ENCODE measurements around the gene TTLL11.

The TTLL11 gene

GRCh38 chr9:121887553-121888437, 205.3 kb downstream of the TTLL11 start:
- no peaks in the 10 kb centered on the region for H3K27me3 ChIP-seq (replicated peaks)
- TF ChIP-seq CTCF (IDR thresholded peaks at IDR 0.05; ENCODE audit: low read depth, low read length, missing control alignments) = no peak
- no peak overlapping the region for H3K4me3 ChIP-seq (ENCODE audit: low read depth, low read length)
- H3K36me3 ChIP-seq (replicated peaks) = no peaks in the 10 kb centered on the region
- peak overlapping the region; percentile 97 for H3K27ac ChIP-seq
- in situ Hi-C loops (cut with HindIII; ENCODE audit: low pct_ligation_motif_present, low sequenced_read_pairs) = no loop called here
- peak; percentile 70 for DNase-seq

GRCh38 chr9:121886759-121887485, 206.2 kb downstream of the TTLL11 start:
- no peaks in the 10 kb centered on the region for H3K36me3 ChIP-seq (replicated peaks)
- H3K27ac ChIP-seq = peak overlapping the region; percentile 97
- no peak for DNase-seq
- no peaks in the 10 kb centered on the region for H3K27me3 ChIP-seq (replicated peaks)
- TF ChIP-seq CTCF (IDR thresholded peaks at IDR 0.05; ENCODE audit: low read depth, low read length, missing control alignments) = no peak
- in situ Hi-C loops (cut with HindIII; ENCODE audit: low pct_ligation_motif_present, low sequenced_read_pairs) = no loop called here
- no peak overlapping the region for H3K4me3 ChIP-seq (ENCODE audit: low read depth, low read length)

GRCh38 chr9:121885345-121885901, 207.7 kb downstream of the TTLL11 start:
- DNase-seq = peak; percentile 62
- H3K27ac ChIP-seq = no peak overlapping the region
- in situ Hi-C loops (cut with HindIII; ENCODE audit: low pct_ligation_motif_present, low sequenced_read_pairs) = no loop called here
- H3K4me3 ChIP-seq (ENCODE audit: low read depth, low read length) = no peak overlapping the region
- TF ChIP-seq CTCF (IDR thresholded peaks at IDR 0.05; ENCODE audit: low read depth, low read length, missing control alignments) = no peak
- H3K27me3 ChIP-seq (replicated peaks) = no peaks in the 10 kb centered on the region
- no peaks in the 10 kb centered on the region for H3K36me3 ChIP-seq (replicated peaks)

GRCh38 chr9:121884057-121884541, 209.0 kb downstream of the TTLL11 start:
- DNase-seq = peak; percentile 59
- H3K27ac ChIP-seq = no peak overlapping the region
- H3K36me3 ChIP-seq (replicated peaks) = no peaks in the 10 kb centered on the region
- no peak for TF ChIP-seq CTCF (IDR thresholded peaks at IDR 0.05; ENCODE audit: low read depth, low read length, missing control alignments)
- H3K27me3 ChIP-seq (replicated peaks) = no peaks in the 10 kb centered on the region
- H3K4me3 ChIP-seq (ENCODE audit: low read depth, low read length) = no peak overlapping the region
- in situ Hi-C loops (cut with HindIII; ENCODE audit: low pct_ligation_motif_present, low sequenced_read_pairs) = no loop called here

GRCh38 chr9:121883281-121884056, 209.6 kb downstream of the TTLL11 start:
- Histone ChIP-seq H3K4me3 (ENCODE audit: low read depth, low read length) (no peak overlapping the region), H3K27me3 (replicated peaks) (no peaks in the 10 kb centered on the region), H3K27ac (no peak overlapping the region), H3K36me3 (replicated peaks) (no peaks in the 10 kb centered on the region)
- in situ Hi-C loops (cut with HindIII; ENCODE audit: low pct_ligation_motif_present, low sequenced_read_pairs) = no loop called here
- no peak for TF ChIP-seq CTCF (IDR thresholded peaks at IDR 0.05; ENCODE audit: low read depth, low read length, missing control alignments)
- peak; percentile 57 for DNase-seq
